IMR-90 (cell line): ENCODE results near the gene DBN1.

Experiments used
- CEBPB ChIP-seq: IDR thresholded peaks from 2 replicates; pipeline ENCODE4 v1.6.1; 2012; ENCODE audit warnings: low read depth, low read length, improper control_type of control experiment
- CHD1 ChIP-seq: IDR thresholded peaks from 2 replicates; pipeline ENCODE4 v1.6.1; 2012; ENCODE audit warnings: low read depth, low read length, improper control_type of control experiment
- MAFK ChIP-seq: IDR thresholded peaks from 2 replicates; pipeline ENCODE4 v1.6.1; 2012; ENCODE audit warnings: low read depth, low read length, improper control_type of control experiment
- MAZ ChIP-seq: IDR thresholded peaks from 2 replicates; pipeline ENCODE4 v1.6.1; 2012; ENCODE audit warnings: low read depth, mild to moderate bottlenecking, low read length, improper control_type of control experiment, moderate library complexity, borderline replicate concordance
- POLR2A ChIP-seq: IDR thresholded peaks from 2 replicates; pipeline ENCODE4 v1.6.1; 2012; ENCODE audit warnings: mild to moderate bottlenecking, low read depth, low read length
- RAD21 ChIP-seq: IDR thresholded peaks from 2 replicates; pipeline ENCODE4 v1.6.1; 2012; ENCODE audit warnings: low read length, improper control_type of control experiment
- RCOR1 ChIP-seq: IDR thresholded peaks from 2 replicates; pipeline ENCODE4 v1.6.1; 2012; ENCODE audit warnings: mild to moderate bottlenecking, low read length, improper control_type of control experiment; ENCODE audit not compliant: insufficient replicate concordance
- SMC3 ChIP-seq: fragments of 150-350 bp; IDR thresholded peaks from 2 replicates; pipeline ENCODE4 v1.6.1; 2016; ENCODE audit warnings: low read depth, mild to moderate bottlenecking, antibody characterized with exemption, low read length, moderate library complexity
- TF ChIP-seq, protein P1 (sequence below): conservative IDR thresholded peaks from 2 replicates; pipeline ENCODE4 v1.5.1; 2012; ENCODE audit warnings: mild to moderate bottlenecking, low read depth, low read length, improper control_type of control experiment

GRCh38 chr5:177474846-177475562 lies 1.6 kb upstream of the DBN1 start:
- TF ChIP-seq RAD21: no peak
- TF ChIP-seq, protein P1, sequence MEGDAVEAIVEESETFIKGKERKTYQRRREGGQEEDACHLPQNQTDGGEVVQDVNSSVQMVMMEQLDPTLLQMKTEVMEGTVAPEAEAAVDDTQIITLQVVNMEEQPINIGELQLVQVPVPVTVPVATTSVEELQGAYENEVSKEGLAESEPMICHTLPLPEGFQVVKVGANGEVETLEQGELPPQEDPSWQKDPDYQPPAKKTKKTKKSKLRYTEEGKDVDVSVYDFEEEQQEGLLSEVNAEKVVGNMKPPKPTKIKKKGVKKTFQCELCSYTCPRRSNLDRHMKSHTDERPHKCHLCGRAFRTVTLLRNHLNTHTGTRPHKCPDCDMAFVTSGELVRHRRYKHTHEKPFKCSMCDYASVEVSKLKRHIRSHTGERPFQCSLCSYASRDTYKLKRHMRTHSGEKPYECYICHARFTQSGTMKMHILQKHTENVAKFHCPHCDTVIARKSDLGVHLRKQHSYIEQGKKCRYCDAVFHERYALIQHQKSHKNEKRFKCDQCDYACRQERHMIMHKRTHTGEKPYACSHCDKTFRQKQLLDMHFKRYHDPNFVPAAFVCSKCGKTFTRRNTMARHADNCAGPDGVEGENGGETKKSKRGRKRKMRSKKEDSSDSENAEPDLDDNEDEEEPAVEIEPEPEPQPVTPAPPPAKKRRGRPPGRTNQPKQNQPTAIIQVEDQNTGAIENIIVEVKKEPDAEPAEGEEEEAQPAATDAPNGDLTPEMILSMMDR: no peak
- 0 out of 2 replicates have a peak, but pooled peaks have one; percentile 69 for TF ChIP-seq POLR2A
- TF ChIP-seq CEBPB: no peak
- TF ChIP-seq MAZ: no peak
- no peak for TF ChIP-seq SMC3
- TF ChIP-seq MAFK: no peak
- TF ChIP-seq CHD1: no peak
- no peak for TF ChIP-seq RCOR1
